ENCODE measurements around the gene LRRC3B.

Gene LRRC3B

DNA sequence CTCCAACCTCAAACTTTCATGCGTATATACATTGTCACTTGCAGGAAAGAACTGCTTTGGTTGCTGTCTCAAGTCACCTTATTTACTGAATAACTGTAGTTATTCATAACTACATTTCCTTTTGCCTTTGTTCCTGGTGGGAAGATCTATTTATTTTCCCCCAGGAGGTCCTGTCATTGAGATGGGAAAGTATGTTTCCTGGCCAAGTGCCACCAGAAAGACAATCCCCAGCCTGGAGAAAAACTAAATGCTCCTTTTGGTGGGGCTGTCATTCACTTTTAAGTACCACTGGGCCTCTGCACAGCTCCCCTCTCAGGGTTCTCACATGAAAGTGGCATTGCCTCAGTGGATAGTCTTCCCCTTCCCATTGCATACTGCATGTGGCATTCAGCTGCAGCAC lies 59.8 kb downstream of the LRRC3B start:
- no peaks in the 10 kb centered on the region for H3K79me2 ChIP-seq (ENCODE audit: insufficient read depth, low read length)
- H2AFZ ChIP-seq (ENCODE audit: low read length): no peak overlapping the region
- H3K4me2 ChIP-seq (ENCODE audit: low read depth, low read length, poor library complexity, severe bottlenecking): no peak overlapping the region
- TF ChIP-seq, protein P1, sequence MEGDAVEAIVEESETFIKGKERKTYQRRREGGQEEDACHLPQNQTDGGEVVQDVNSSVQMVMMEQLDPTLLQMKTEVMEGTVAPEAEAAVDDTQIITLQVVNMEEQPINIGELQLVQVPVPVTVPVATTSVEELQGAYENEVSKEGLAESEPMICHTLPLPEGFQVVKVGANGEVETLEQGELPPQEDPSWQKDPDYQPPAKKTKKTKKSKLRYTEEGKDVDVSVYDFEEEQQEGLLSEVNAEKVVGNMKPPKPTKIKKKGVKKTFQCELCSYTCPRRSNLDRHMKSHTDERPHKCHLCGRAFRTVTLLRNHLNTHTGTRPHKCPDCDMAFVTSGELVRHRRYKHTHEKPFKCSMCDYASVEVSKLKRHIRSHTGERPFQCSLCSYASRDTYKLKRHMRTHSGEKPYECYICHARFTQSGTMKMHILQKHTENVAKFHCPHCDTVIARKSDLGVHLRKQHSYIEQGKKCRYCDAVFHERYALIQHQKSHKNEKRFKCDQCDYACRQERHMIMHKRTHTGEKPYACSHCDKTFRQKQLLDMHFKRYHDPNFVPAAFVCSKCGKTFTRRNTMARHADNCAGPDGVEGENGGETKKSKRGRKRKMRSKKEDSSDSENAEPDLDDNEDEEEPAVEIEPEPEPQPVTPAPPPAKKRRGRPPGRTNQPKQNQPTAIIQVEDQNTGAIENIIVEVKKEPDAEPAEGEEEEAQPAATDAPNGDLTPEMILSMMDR (conservative IDR thresholded peaks at IDR 0.05; ENCODE audit: low read length): no peak
- no peak for TF ChIP-seq EZH2phosphoT487 (IDR thresholded peaks at IDR 0.05; ENCODE audit: borderline replicate concordance)
- H3K9me3 ChIP-seq (ENCODE audit: insufficient read depth, low read depth, low read length): no peaks in the 10 kb centered on the region
- H3K4me3 ChIP-seq (ENCODE audit: low read length, poor library complexity, severe bottlenecking): no peak overlapping the region
- H3K9ac ChIP-seq (ENCODE audit: low read depth, low read length, poor library complexity, severe bottlenecking): no peak overlapping the region
- no peaks in the 10 kb centered on the region for H3F3A ChIP-seq (ENCODE audit: low read depth)
- no peaks in the 10 kb centered on the region for H3K9me2 ChIP-seq (replicated peaks; ENCODE audit: low read depth, low read length)
- H4K20me1 ChIP-seq (ENCODE audit: insufficient read depth, low read length, poor library complexity, severe bottlenecking): no peaks in the 10 kb centered on the region
- H3K27me3 ChIP-seq (ENCODE audit: insufficient read depth, low read length, poor library complexity, severe bottlenecking): no peaks in the 10 kb centered on the region
- H3K4me1 ChIP-seq (ENCODE audit: insufficient read depth, low read length, poor library complexity, severe bottlenecking): no peaks in the 10 kb centered on the region
- H3K36me3 ChIP-seq (ENCODE audit: insufficient read depth, low read length): no peaks in the 10 kb centered on the region

DNA sequence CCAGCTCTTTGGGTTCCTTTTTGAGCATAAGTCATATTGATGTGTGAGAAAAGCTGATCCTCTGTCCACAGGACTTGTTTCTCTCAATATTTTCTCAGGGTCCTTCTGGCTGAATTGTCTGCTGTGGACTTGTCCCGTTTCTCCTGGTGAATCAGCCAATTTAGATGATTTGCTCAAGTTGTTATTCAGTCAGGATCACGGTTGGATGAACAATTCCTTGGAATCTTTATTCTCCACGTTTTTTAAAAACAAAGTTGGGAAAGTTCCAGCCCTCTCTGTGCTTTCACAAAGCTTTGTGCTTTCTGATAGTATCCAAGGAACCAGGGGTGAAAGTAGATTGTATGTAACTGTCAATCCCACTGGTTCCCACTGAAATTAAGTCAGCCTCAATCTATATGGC lies 61.3 kb downstream of the LRRC3B start:
- no peaks in the 10 kb centered on the region for H3K27me3 ChIP-seq (ENCODE audit: insufficient read depth, low read length, poor library complexity, severe bottlenecking)
- peaks cover 4% of the 10 kb centered on the region; the same call in 1 of the 2 replicates for H3K9me3 ChIP-seq (ENCODE audit: insufficient read depth, low read depth, low read length)

GRCh38 chr3:26687466-26687865 lies 64.9 kb downstream of the LRRC3B start:
- Histone ChIP-seq H3K36me3 (ENCODE audit: insufficient read depth, low read length) (no peaks in the 10 kb centered on the region), H3K4me3 (ENCODE audit: low read length, poor library complexity, severe bottlenecking) (no peak overlapping the region), H3K9me3 (ENCODE audit: insufficient read depth, low read depth, low read length) (peaks cover 4% of the 10 kb centered on the region; the same call in 1 of the 2 replicates), H3K9me2 (replicated peaks; ENCODE audit: low read depth, low read length) (no peaks in the 10 kb centered on the region), H3K27me3 (ENCODE audit: insufficient read depth, low read length, poor library complexity, severe bottlenecking) (no peaks in the 10 kb centered on the region), H3F3A (ENCODE audit: low read depth) (no peaks in the 10 kb centered on the region), H3K4me1 (ENCODE audit: insufficient read depth, low read length, poor library complexity, severe bottlenecking) (no peaks in the 10 kb centered on the region), H3K79me2 (ENCODE audit: insufficient read depth, low read length) (no peaks in the 10 kb centered on the region), H2AFZ (ENCODE audit: low read length) (no peak overlapping the region), H3K4me2 (ENCODE audit: low read depth, low read length, poor library complexity, severe bottlenecking) (no peak overlapping the region), H4K20me1 (ENCODE audit: insufficient read depth, low read length, poor library complexity, severe bottlenecking) (no peaks in the 10 kb centered on the region), H3K9ac (ENCODE audit: low read depth, low read length, poor library complexity, severe bottlenecking) (no peak overlapping the region)
- TF ChIP-seq EZH2phosphoT487 (IDR thresholded peaks at IDR 0.05; ENCODE audit: borderline replicate concordance): no peak
- TF ChIP-seq, protein P1 (conservative IDR thresholded peaks at IDR 0.05; ENCODE audit: low read length): no peak

More for the DNA sequence above, 61.3 kb downstream of the LRRC3B start:
- H3K4me2 ChIP-seq (ENCODE audit: low read depth, low read length, poor library complexity, severe bottlenecking): no peak overlapping the region
- H3K4me1 ChIP-seq (ENCODE audit: insufficient read depth, low read length, poor library complexity, severe bottlenecking): no peaks in the 10 kb centered on the region
- no peaks in the 10 kb centered on the region for H3F3A ChIP-seq (ENCODE audit: low read depth)
- no peak overlapping the region for H3K9ac ChIP-seq (ENCODE audit: low read depth, low read length, poor library complexity, severe bottlenecking)
- no peaks in the 10 kb centered on the region for H3K79me2 ChIP-seq (ENCODE audit: insufficient read depth, low read length)
- H4K20me1 ChIP-seq (ENCODE audit: insufficient read depth, low read length, poor library complexity, severe bottlenecking): no peaks in the 10 kb centered on the region
- no peaks in the 10 kb centered on the region for H3K9me2 ChIP-seq (replicated peaks; ENCODE audit: low read depth, low read length)
- TF ChIP-seq, protein P1 (conservative IDR thresholded peaks at IDR 0.05; ENCODE audit: low read length): no peak
- TF ChIP-seq EZH2phosphoT487 (IDR thresholded peaks at IDR 0.05; ENCODE audit: borderline replicate concordance): no peak
- no peaks in the 10 kb centered on the region for H3K36me3 ChIP-seq (ENCODE audit: insufficient read depth, low read length)
- H2AFZ ChIP-seq (ENCODE audit: low read length): no peak overlapping the region
- H3K4me3 ChIP-seq (ENCODE audit: low read length, poor library complexity, severe bottlenecking): no peak overlapping the region
